Kidney epithelial cell (primary cell): ENCODE data around the gene MYO7B. TPM values are rescaled to one million over a fixed set of nuclear protein-coding genes. Genes with fewer than 3 reads are reported as not detected.

Source experiments
- DNase-seq: peaks from one replicate; pipeline ENCODE4 v3.0.0-alpha.2; 2010; ENCODE audit warnings: low read depth
- H3K27me3 ChIP-seq: 2 replicates; pipeline ENCODE4 v1.6.0; 2011; ENCODE audit warnings: low read length; ENCODE audit not compliant: control insufficient read depth, insufficient read depth
- H3K36me3 ChIP-seq: 2 replicates; pipeline ENCODE4 v1.5.1; 2011; ENCODE audit warnings: low read length; ENCODE audit not compliant: control insufficient read depth, insufficient read depth
- H3K4me3 ChIP-seq: 2 replicates; pipeline ENCODE4 v1.5.1; 2011; ENCODE audit warnings: low read depth, mild to moderate bottlenecking, control low read depth, low read length
- total RNA-seq: library from RNA; depleted of rRNA; stranded (reverse); fragments of >200 nt; gene quantifications from 2 replicates; pipeline ENCODE4 v1.2.3, GENCODE V29; 2015
- TF ChIP-seq, protein P1 (sequence below): IDR thresholded peaks from 2 replicates; pipeline ENCODE4 v1.5.1; 2011; ENCODE audit warnings: mild to moderate bottlenecking, moderate library complexity, low read length, control low read depth, inconsistent platforms; ENCODE audit not compliant: insufficient read depth, poor library complexity, severe bottlenecking

Gene MYO7B
- total RNA-seq, 1 donor from 2014 or later, result 0.50 TPM

- TF ChIP-seq, protein P1, sequence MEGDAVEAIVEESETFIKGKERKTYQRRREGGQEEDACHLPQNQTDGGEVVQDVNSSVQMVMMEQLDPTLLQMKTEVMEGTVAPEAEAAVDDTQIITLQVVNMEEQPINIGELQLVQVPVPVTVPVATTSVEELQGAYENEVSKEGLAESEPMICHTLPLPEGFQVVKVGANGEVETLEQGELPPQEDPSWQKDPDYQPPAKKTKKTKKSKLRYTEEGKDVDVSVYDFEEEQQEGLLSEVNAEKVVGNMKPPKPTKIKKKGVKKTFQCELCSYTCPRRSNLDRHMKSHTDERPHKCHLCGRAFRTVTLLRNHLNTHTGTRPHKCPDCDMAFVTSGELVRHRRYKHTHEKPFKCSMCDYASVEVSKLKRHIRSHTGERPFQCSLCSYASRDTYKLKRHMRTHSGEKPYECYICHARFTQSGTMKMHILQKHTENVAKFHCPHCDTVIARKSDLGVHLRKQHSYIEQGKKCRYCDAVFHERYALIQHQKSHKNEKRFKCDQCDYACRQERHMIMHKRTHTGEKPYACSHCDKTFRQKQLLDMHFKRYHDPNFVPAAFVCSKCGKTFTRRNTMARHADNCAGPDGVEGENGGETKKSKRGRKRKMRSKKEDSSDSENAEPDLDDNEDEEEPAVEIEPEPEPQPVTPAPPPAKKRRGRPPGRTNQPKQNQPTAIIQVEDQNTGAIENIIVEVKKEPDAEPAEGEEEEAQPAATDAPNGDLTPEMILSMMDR, result no peak
Observed at GRCh38 chr2:127650041-127650784, 114.7 kb downstream of the MYO7B start.

DNA sequence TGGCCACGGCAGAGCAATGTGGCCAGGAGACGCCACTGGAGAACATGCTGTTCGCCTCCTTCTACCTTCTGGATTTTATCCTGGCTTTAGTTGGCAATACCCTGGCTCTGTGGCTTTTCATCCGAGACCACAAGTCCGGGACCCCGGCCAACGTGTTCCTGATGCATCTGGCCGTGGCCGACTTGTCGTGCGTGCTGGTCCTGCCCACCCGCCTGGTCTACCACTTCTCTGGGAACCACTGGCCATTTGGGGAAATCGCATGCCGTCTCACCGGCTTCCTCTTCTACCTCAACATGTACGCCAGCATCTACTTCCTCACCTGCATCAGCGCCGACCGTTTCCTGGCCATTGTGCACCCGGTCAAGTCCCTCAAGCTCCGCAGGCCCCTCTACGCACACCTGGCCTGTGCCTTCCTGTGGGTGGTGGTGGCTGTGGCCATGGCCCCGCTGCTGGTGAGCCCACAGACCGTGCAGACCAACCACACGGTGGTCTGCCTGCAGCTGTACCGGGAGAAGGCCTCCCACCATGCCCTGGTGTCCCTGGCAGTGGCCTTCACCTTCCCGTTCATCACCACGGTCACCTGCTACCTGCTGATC, 115.4 kb downstream of the MYO7B start:
- DNase-seq, result no peak

More at GRCh38 chr2:127650041-127650784, 114.7 kb downstream of the MYO7B start:
- DNase-seq, result no peak
- Histone ChIP-seq H3K36me3 (no peaks in the 10 kb centered on the region), H3K27me3 (peaks cover 2% of the 10 kb centered on the region), H3K4me3 (no peak overlapping the region)

DNA sequence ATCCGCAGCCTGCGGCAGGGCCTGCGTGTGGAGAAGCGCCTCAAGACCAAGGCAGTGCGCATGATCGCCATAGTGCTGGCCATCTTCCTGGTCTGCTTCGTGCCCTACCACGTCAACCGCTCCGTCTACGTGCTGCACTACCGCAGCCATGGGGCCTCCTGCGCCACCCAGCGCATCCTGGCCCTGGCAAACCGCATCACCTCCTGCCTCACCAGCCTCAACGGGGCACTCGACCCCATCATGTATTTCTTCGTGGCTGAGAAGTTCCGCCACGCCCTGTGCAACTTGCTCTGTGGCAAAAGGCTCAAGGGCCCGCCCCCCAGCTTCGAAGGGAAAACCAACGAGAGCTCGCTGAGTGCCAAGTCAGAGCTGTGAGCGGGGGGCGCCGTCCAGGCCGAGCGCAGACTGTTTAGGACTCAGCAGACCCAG, 115.9 kb downstream of the MYO7B start:
- Histone ChIP-seq H3K4me3 (no peak overlapping the region), H3K36me3 (no peaks in the 10 kb centered on the region), H3K27me3 (peaks cover 2% of the 10 kb centered on the region)
- TF ChIP-seq, protein P1, result no peak
- DNase-seq, result no peak

More for the DNA sequence above, 115.4 kb downstream of the MYO7B start:
- H3K36me3 ChIP-seq, result no peaks in the 10 kb centered on the region
- peaks cover 2% of the 10 kb centered on the region for H3K27me3 ChIP-seq
- TF ChIP-seq, protein P1, result no peak
- H3K4me3 ChIP-seq, result no peak overlapping the region

- TF ChIP-seq, protein P1, result no peak
- no peak for DNase-seq
- Histone ChIP-seq H3K27me3 (peaks cover 2% of the 10 kb centered on the region), H3K4me3 (no peak overlapping the region), H3K36me3 (no peaks in the 10 kb centered on the region)
Observed at GRCh38 chr2:127651971-127652550, 116.6 kb downstream of the MYO7B start.

DNA sequence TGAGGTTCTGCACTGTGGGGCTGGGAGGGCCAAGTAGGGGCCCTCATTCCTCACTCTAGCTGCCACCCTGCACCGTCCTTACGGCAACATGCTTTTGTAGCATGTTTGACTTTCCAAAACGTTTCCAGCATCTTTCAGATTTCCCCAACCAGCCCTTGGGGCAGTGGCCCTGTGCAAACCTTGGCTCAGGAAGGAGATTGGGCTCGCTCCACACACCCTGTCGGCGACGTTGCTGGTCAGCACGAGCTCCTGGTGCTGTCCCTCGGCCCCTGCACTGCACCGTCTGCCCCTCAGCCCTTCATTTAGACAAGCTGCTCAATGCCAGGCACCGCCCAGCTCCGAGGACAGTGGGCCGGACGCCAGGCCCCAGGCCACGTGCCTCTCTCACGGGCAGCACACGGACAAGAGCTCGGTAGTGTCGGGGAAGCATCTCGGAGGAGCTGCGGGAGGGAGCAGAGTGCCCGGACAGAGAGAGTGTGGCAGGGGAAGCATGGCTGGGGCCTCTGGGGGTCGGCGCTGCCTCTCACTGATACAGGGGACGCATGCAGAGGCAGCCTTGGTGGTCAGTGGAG, 117.4 kb downstream of the MYO7B start:
- TF ChIP-seq, protein P1, result no peak
- peaks cover 2% of the 10 kb centered on the region for H3K27me3 ChIP-seq
- no peak for DNase-seq
- H3K36me3 ChIP-seq, result no peaks in the 10 kb centered on the region
- no peak overlapping the region for H3K4me3 ChIP-seq
